NT2/D1 (cell line): ENCODE results near the gene ARMC9.

Experiments used
- SUZ12 ChIP-seq: IDR thresholded peaks from 2 replicates; pipeline ENCODE4 v1.6.1; 2011; ENCODE audit not compliant: insufficient read length, insufficient read depth; ENCODE audit errors: extremely low read depth
- YY1 ChIP-seq: IDR thresholded peaks from 2 replicates; pipeline ENCODE4 v1.6.1; 2011; ENCODE audit not compliant: insufficient read length, insufficient read depth
- ZNF274 ChIP-seq: IDR thresholded peaks from 2 replicates; pipeline ENCODE4 v1.6.1; 2011; ENCODE audit warnings: mild to moderate bottlenecking, low read depth, low read length

GRCh38 chr2:231241755-231242507, 43.5 kb downstream of the ARMC9 start:
- TF ChIP-seq ZNF274 (no peak), SUZ12 (no peak), YY1 (no peak)
